Right renal pelvis (tissue), 4 donors: ENCODE measurements around the gene ACAT2. TPM values are rescaled to one million over a fixed set of nuclear protein-coding genes. Genes with fewer than 3 reads are reported as not detected.
"Not testable (repeated sequence)": the region's sequence is repeated elsewhere in the genome, so short reads cannot be mapped to it uniquely, and the experiment has no call there.

Source experiments
- DNase-seq, 4 donors: peaks; one replicate each; pipeline ENCODE4 v3.0.0-alpha.2; 2013; ENCODE audit warnings: low read depth in 4 of 4, low spot score in 3 of 4, missing footprints in 1 of 4
- polyA plus RNA-seq, 4 donors: library from polyadenylated mRNA; unstranded; fragments of 120-200 nt; gene quantifications; one replicate each; pipeline ENCODE4 v1.2.1, GENCODE V29; 2013; ENCODE audit not compliant: insufficient read length in 4 of 4

Gene ACAT2
- 10 to 100 TPM; 44.0 to 56.8 (median 48.8) TPM for polyA plus RNA-seq

DNA sequence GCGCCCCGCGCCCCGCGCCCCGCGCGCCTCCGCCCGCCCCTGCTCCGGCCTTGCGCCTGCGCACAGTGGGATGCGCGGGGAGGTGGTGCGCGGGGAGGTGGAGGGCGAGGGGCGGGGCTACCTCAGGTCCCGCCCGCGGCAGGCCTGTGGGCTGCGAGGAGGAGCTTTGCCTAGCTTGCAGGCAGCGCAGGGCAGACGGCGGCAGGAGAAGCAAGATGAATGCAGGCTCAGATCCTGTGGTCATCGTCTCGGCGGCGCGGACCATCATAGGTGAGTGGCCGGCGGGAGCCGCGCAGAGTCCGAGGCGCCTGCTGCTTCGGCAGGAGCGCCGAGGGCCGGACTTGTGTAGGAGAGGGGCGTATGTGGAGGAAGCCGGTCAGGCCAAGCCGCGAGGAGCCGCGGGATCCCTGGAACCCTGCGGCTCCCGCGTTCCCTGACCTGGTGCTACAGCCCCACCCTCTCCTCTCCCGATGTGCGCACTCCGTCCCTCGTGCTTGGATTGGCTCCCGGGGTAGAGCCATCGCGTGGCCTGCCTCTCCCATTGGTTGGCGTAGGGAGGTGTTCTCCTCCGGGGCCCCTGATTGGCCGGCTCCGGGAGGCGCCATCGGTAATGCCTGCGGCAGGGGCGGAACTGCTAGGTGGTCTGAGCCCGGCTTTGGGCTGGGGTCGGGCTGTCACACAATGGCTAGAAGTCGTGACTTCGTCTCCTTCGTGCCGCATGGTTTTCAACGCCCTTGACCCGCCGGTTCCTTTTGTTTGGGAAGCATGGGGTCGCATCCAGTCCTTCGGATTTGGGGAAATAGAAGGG lies at the start of gene ACAT2:
Gene ACAT2, plus strand, starts transcription at position 173 of the 808 bp plus-strand sequence. Its CDS starts 43 bp downstream, at position 216.
- DNase-seq, result peak; percentile 81 to 87 (median 82)

GRCh38 chr6:159712389-159712788 lies 49.5 kb upstream of the ACAT2 start:
- not testable (repeated sequence) for DNase-seq

GRCh38 chr6:159713984-159714383 lies 47.9 kb upstream of the ACAT2 start:
- no peak for DNase-seq

GRCh38 chr6:159714404-159714803 lies 47.4 kb upstream of the ACAT2 start:
- no peak for DNase-seq

GRCh38 chr6:159715166-159715565 lies 46.7 kb upstream of the ACAT2 start:
- no peak for DNase-seq

GRCh38 chr6:159715605-159716004 lies 46.2 kb upstream of the ACAT2 start:
- no peak for DNase-seq

GRCh38 chr6:159716247-159717096 lies 45.4 kb upstream of the ACAT2 start:
- no peak for DNase-seq

DNA sequence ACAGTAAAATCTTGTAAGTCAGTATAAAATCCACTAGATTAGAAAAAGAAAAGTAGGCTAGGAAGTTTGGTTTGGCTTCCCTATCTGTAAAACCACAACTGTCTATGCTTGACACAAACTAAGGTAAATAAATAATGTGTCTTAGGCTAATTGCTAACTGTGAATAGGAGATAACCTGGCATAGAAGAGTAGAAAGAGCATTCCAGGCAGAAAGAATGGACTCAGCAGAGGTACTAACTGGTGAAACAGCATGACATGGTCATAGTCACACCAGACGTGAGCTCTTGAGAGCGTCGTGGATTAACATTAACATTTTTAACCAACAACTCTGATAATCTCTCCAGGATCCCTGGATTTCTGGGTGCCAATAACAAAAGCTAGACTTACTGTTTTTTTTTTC lies 43.2 kb upstream of the ACAT2 start:
- no peak for DNase-seq

- DNase-seq, result no peak
Measured at GRCh38 chr6:159719287-159719686, 42.6 kb upstream of the ACAT2 start.

DNA sequence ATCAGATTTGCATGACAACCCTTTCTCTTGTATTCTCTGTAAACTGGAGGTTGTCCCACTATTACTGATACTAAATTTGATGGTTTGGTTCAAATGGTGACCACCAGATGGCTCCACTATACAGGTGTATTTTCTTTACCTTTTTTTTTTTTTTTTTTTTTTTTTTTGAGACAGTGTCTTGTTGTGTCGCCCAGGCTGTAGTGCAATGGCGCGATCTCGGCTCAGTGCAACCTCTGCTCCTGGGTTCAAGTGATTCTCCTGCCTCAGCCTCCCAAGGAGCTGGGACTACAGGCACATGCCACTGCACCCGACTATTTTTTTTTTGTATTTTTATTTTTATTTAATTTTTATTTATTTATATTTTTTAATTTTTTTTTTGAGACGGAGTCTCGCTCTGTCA lies 41.1 kb upstream of the ACAT2 start:
- DNase-seq, result no peak

GRCh38 chr6:159721981-159722380 lies 39.9 kb upstream of the ACAT2 start:
- DNase-seq, result not testable (repeated sequence)

- DNase-seq, result no peak
Measured at GRCh38 chr6:159722655-159723054, 39.2 kb upstream of the ACAT2 start.

GRCh38 chr6:159723259-159723658 lies 38.6 kb upstream of the ACAT2 start:
- DNase-seq, result no peak

- no peak for DNase-seq
Measured at GRCh38 chr6:159724778-159725177, 37.1 kb upstream of the ACAT2 start.

DNA sequence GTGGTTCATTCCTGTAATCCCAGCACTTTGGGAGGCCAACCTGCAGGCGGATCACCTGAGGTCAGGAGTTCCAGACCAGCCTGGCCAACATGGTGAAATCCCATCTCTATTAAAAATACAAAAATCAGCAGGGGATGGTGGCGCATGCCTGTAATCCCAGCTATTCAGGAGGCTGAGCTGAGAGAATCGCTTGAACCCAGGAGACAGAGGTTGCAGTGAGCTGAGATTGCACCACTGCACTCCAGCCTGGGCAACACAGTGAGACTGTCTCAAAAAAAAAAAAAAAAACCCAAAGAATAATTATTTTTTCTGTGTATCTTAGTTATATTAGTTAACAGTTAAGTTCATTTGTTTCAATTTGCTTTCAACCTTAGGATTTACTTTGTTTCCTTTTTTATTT lies 36.6 kb upstream of the ACAT2 start:
- not testable (repeated sequence) for DNase-seq

- DNase-seq, result peak in 2 of 4 donors; percentile 16 to 28
Measured at GRCh38 chr6:159726255-159726917, 35.5 kb upstream of the ACAT2 start.

GRCh38 chr6:159726918-159727716 lies 34.7 kb upstream of the ACAT2 start, which contains the start of gene WTAP:
TSS of gene WTAP (plus strand) at chr6:159727506. CDS start at chr6:159736266, 8,760 bp downstream.
- peak; percentile 84 to 93 (median 90) for DNase-seq

GRCh38 chr6:159727717-159728445 lies 34.0 kb upstream of the ACAT2 start:
- DNase-seq, result peak in 3 of 4 donors; percentile 26 to 65 (median 35)

DNA sequence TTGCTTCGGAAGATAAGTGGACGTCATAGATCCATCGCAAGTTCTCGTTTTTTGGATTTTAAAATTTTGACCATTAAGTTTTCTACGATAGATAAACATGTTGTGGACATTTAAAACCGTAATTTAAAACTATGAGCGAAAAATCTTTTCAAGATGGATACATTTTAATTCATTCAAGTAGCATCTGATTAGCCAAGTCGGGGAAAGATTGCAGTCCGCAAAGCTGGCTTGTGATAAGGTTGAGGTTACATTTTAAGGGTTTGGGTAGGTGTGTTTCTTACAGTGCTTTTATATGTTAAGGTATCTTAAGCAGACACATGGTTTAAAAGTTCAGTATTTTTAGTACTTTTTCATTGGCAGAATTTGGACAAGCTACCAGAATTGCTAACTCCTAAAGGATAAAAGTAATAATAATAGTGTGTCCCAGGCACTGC lies 33.3 kb upstream of the ACAT2 start:
- DNase-seq, result no peak
